ENCODE results near the gene PLXNA1.

DNA sequence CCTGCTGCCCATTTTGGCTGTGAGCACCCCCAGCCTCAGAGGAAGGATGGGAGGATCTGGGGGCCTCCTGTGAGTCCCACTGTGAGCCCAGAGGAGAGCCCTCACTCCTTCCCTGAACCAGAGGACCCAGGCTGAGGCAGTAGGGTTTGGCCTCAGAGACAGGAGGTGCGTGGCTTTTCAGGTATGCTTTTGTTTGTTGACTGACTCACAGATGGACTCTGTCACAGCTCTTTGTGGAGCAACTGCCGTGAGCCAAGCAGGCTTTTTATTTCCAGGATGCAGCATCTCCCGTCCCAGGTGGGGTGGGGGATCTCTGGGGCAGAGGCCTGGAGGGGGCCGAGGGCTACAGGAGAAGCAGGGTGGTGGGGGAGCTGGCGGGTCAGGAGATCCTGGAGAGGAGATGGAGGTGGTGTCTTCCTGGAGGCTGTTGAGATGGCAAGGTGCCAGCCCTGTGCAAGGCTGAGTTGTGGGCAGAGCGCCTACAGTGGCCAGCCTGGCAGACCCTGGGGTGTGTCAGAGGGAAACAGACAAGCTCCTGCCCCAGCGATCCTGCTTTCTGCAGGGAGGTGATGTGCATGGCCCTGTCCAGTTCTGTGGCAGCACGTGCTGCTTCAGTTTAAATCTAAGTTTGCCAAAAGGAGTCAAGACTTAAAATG, 24.0 kb downstream of the PLXNA1 start:
- TF ChIP-seq ZNF384 (IDR thresholded peaks at IDR 0.05) (no peak), L3MBTL2 (conservative IDR thresholded peaks at IDR 0.05) (no peak), SUZ12 (IDR thresholded peaks at IDR 0.05) (no peak), FOXM1 (IDR thresholded peaks at IDR 0.05; ENCODE audit: borderline replicate concordance) (no peak)
